ENCODE results near the gene RGS1.
A peak's percentile ranks its signal among the peaks of the same experiment; 100 is the strongest.
"Not testable (repeated sequence)": the region's sequence is repeated elsewhere in the genome, so short reads cannot be mapped to it uniquely, and the experiment has no call there.

RGS1 gene

GRCh38 chr1:192575499-192576189 lies at the start of gene RGS1:
Gene RGS1, plus strand, starts transcription at chr1:192575773. Its CDS starts 20 bp downstream, at chr1:192575793.
- Histone ChIP-seq H3K36me3 (ENCODE audit: control insufficient read depth in 1 of 2, insufficient read depth in 2 of 2, low read length in 2 of 2) (no peaks in the 10 kb centered on the region), H3K9me3 (ENCODE audit: control insufficient read depth in 1 of 2, low read length in 2 of 2) (no peaks in the 10 kb centered on the region), H3K4me1 (ENCODE audit: control insufficient read depth in 1 of 2, insufficient read depth in 2 of 2, low read length in 2 of 2) (peaks cover 0 to 11% of the 10 kb centered on the region in 2 donors), H3K4me3 (ENCODE audit: low read depth in 1 of 2, low read length in 2 of 2) (peak within 1 kb of the TSS; percentile 74 to 75), H3K27me3 (ENCODE audit: low read depth, low read length) (no peaks in the 10 kb centered on the region), H3K27ac (ENCODE audit: low read length) (peak within 1 kb of the TSS; percentile 91)

GRCh38 chr1:192527111-192527795 lies 48.3 kb upstream of the RGS1 start:
- Histone ChIP-seq H3K9me3 (ENCODE audit: control insufficient read depth in 1 of 2, low read length in 2 of 2) (no peaks in the 10 kb centered on the region), H3K4me1 (ENCODE audit: control insufficient read depth in 1 of 2, insufficient read depth in 2 of 2, low read length in 2 of 2) (no peaks in the 10 kb centered on the region), H3K27me3 (ENCODE audit: low read depth, low read length) (no peaks in the 10 kb centered on the region), H3K36me3 (ENCODE audit: control insufficient read depth in 1 of 2, insufficient read depth in 2 of 2, low read length in 2 of 2) (no peaks in the 10 kb centered on the region), H3K4me3 (ENCODE audit: low read depth in 1 of 2, low read length in 2 of 2) (no peak overlapping the region), H3K27ac (ENCODE audit: low read length) (no peak overlapping the region)

- Histone ChIP-seq H3K36me3 (ENCODE audit: control insufficient read depth in 1 of 2, insufficient read depth in 2 of 2, low read length in 2 of 2) (no peaks in the 10 kb centered on the region), H3K4me1 (ENCODE audit: control insufficient read depth in 1 of 2, insufficient read depth in 2 of 2, low read length in 2 of 2) (no peaks in the 10 kb centered on the region), H3K27ac (ENCODE audit: low read length) (no peak overlapping the region), H3K27me3 (ENCODE audit: low read depth, low read length) (no peaks in the 10 kb centered on the region), H3K4me3 (ENCODE audit: low read depth in 1 of 2, low read length in 2 of 2) (no peak overlapping the region), H3K9me3 (ENCODE audit: control insufficient read depth in 1 of 2, low read length in 2 of 2) (no peaks in the 10 kb centered on the region)
Measured at GRCh38 chr1:192527950-192528349, 47.6 kb upstream of the RGS1 start.

GRCh38 chr1:192529031-192529755 lies 46.4 kb upstream of the RGS1 start:
- no peaks in the 10 kb centered on the region for H3K36me3 ChIP-seq (ENCODE audit: control insufficient read depth in 1 of 2, insufficient read depth in 2 of 2, low read length in 2 of 2)

GRCh38 chr1:192529811-192530210 lies 45.8 kb upstream of the RGS1 start:
- no peaks in the 10 kb centered on the region for H3K9me3 ChIP-seq (ENCODE audit: control insufficient read depth in 1 of 2, low read length in 2 of 2)
- no peaks in the 10 kb centered on the region for H3K36me3 ChIP-seq (ENCODE audit: control insufficient read depth in 1 of 2, insufficient read depth in 2 of 2, low read length in 2 of 2)
- H3K27me3 ChIP-seq (ENCODE audit: low read depth, low read length): no peaks in the 10 kb centered on the region
- no peak overlapping the region for H3K4me3 ChIP-seq (ENCODE audit: low read depth in 1 of 2, low read length in 2 of 2)
- H3K27ac ChIP-seq (ENCODE audit: low read length): peak overlapping the region; percentile 57
- peaks cover 0 to 5% of the 10 kb centered on the region in 2 donors for H3K4me1 ChIP-seq (ENCODE audit: control insufficient read depth in 1 of 2, insufficient read depth in 2 of 2, low read length in 2 of 2)

More at GRCh38 chr1:192529031-192529755, 46.4 kb upstream of the RGS1 start:
- Histone ChIP-seq H3K27me3 (ENCODE audit: low read depth, low read length) (no peaks in the 10 kb centered on the region), H3K4me1 (ENCODE audit: control insufficient read depth in 1 of 2, insufficient read depth in 2 of 2, low read length in 2 of 2) (peaks cover 0 to 5% of the 10 kb centered on the region in 2 donors), H3K4me3 (ENCODE audit: low read depth in 1 of 2, low read length in 2 of 2) (no peak overlapping the region), H3K9me3 (ENCODE audit: control insufficient read depth in 1 of 2, low read length in 2 of 2) (no peaks in the 10 kb centered on the region), H3K27ac (ENCODE audit: low read length) (peak overlapping the region; percentile 57)

- no peaks in the 10 kb centered on the region for H3K36me3 ChIP-seq (ENCODE audit: control insufficient read depth in 1 of 2, insufficient read depth in 2 of 2, low read length in 2 of 2)
- peaks cover 0 to 5% of the 10 kb centered on the region in 2 donors for H3K4me1 ChIP-seq (ENCODE audit: control insufficient read depth in 1 of 2, insufficient read depth in 2 of 2, low read length in 2 of 2)
- H3K9me3 ChIP-seq (ENCODE audit: control insufficient read depth in 1 of 2, low read length in 2 of 2): no peaks in the 10 kb centered on the region
- H3K4me3 ChIP-seq (ENCODE audit: low read depth in 1 of 2, low read length in 2 of 2): no peak overlapping the region
- H3K27me3 ChIP-seq (ENCODE audit: low read depth, low read length): no peaks in the 10 kb centered on the region
- peak overlapping the region; percentile 57 for H3K27ac ChIP-seq (ENCODE audit: low read length)
Measured at GRCh38 chr1:192530254-192530653, 45.3 kb upstream of the RGS1 start.

GRCh38 chr1:192531037-192531703 lies 44.4 kb upstream of the RGS1 start:
- not testable (repeated sequence) for H3K4me3 ChIP-seq (ENCODE audit: low read depth in 1 of 2, low read length in 2 of 2); H3K36me3 ChIP-seq (ENCODE audit: control insufficient read depth in 1 of 2, insufficient read depth in 2 of 2, low read length in 2 of 2); H3K27me3 ChIP-seq (ENCODE audit: low read depth, low read length); H3K9me3 ChIP-seq (ENCODE audit: control insufficient read depth in 1 of 2, low read length in 2 of 2); H3K4me1 ChIP-seq (ENCODE audit: control insufficient read depth in 1 of 2, insufficient read depth in 2 of 2, low read length in 2 of 2)
- H3K27ac ChIP-seq (ENCODE audit: low read length): peak overlapping the region; percentile 57

- Histone ChIP-seq H3K4me3 (ENCODE audit: low read depth in 1 of 2, low read length in 2 of 2) (no peak overlapping the region), H3K9me3 (ENCODE audit: control insufficient read depth in 1 of 2, low read length in 2 of 2) (no peaks in the 10 kb centered on the region), H3K27ac (ENCODE audit: low read length) (no peak overlapping the region), H3K4me1 (ENCODE audit: control insufficient read depth in 1 of 2, insufficient read depth in 2 of 2, low read length in 2 of 2) (peaks cover 7 to 14% of the 10 kb centered on the region in 2 donors), H3K36me3 (ENCODE audit: control insufficient read depth in 1 of 2, insufficient read depth in 2 of 2, low read length in 2 of 2) (peaks cover 0 to 5% of the 10 kb centered on the region in 2 donors), H3K27me3 (ENCODE audit: low read depth, low read length) (no peaks in the 10 kb centered on the region)
Measured at GRCh38 chr1:192534666-192535065, 40.9 kb upstream of the RGS1 start.

GRCh38 chr1:192535916-192536664 lies 39.5 kb upstream of the RGS1 start:
- Histone ChIP-seq H3K27me3 (ENCODE audit: low read depth, low read length) (no peaks in the 10 kb centered on the region), H3K9me3 (ENCODE audit: control insufficient read depth in 1 of 2, low read length in 2 of 2) (no peaks in the 10 kb centered on the region), H3K36me3 (ENCODE audit: control insufficient read depth in 1 of 2, insufficient read depth in 2 of 2, low read length in 2 of 2) (peaks cover 0 to 5% of the 10 kb centered on the region in 2 donors), H3K4me1 (ENCODE audit: control insufficient read depth in 1 of 2, insufficient read depth in 2 of 2, low read length in 2 of 2) (peaks cover 9 to 18% of the 10 kb centered on the region in 2 donors), H3K27ac (ENCODE audit: low read length) (no peak overlapping the region), H3K4me3 (ENCODE audit: low read depth in 1 of 2, low read length in 2 of 2) (no peak overlapping the region)

GRCh38 chr1:192538407-192539296 lies 36.9 kb upstream of the RGS1 start:
- peaks cover 0 to 5% of the 10 kb centered on the region in 2 donors for H3K36me3 ChIP-seq (ENCODE audit: control insufficient read depth in 1 of 2, insufficient read depth in 2 of 2, low read length in 2 of 2)
- peak overlapping the region; percentile 95 for H3K27ac ChIP-seq (ENCODE audit: low read length)
- H3K4me3 ChIP-seq (ENCODE audit: low read depth in 1 of 2, low read length in 2 of 2): no peak overlapping the region
- peaks cover 9 to 15% of the 10 kb centered on the region in 2 donors for H3K4me1 ChIP-seq (ENCODE audit: control insufficient read depth in 1 of 2, insufficient read depth in 2 of 2, low read length in 2 of 2)
- H3K27me3 ChIP-seq (ENCODE audit: low read depth, low read length): no peaks in the 10 kb centered on the region
- H3K9me3 ChIP-seq (ENCODE audit: control insufficient read depth in 1 of 2, low read length in 2 of 2): no peaks in the 10 kb centered on the region

Data from muscle layer of duodenum (tissue), 2 donors.